BLaER1 (cell line): ENCODE measurements around the gene CXorf65.

Source experiments
- H3K27ac ChIP-seq: shearing (Covaris generic); formaldehyde crosslinking; 2 replicates; pipeline ENCODE4 v1.8.1; 2022
- H3K27me3 ChIP-seq: shearing (Covaris generic); formaldehyde crosslinking; 2 replicates; pipeline ENCODE4 v1.8.1; 2022
- H3K36me3 ChIP-seq: shearing (Covaris generic); formaldehyde crosslinking; 2 replicates; pipeline ENCODE4 v1.8.1; 2022
- H3K4me1 ChIP-seq: shearing (Covaris generic); formaldehyde crosslinking; 2 replicates; pipeline ENCODE4 v1.8.1; 2022
- H3K4me2 ChIP-seq: shearing (Covaris generic); formaldehyde crosslinking; 2 replicates; pipeline ENCODE4 v1.8.1; 2022
- H3K4me3 ChIP-seq: shearing (Covaris generic); formaldehyde crosslinking; 2 replicates; pipeline ENCODE4 v1.8.1; 2022
- H3K9ac ChIP-seq: shearing (Covaris generic); formaldehyde crosslinking; 2 replicates; pipeline ENCODE4 v1.8.1; 2022
- H3K9me3 ChIP-seq: shearing (Covaris generic); formaldehyde crosslinking; 2 replicates; pipeline ENCODE4 v1.8.1; 2022
- H4K20me1 ChIP-seq: shearing (Covaris generic); formaldehyde crosslinking; 2 replicates; pipeline ENCODE4 v1.8.1; 2022
- Cebpa-rat ChIP-seq: shearing (Covaris generic); IDR thresholded peaks from 2 replicates; pipeline ENCODE4 v1.8.1; 2022

Gene CXorf65

DNA sequence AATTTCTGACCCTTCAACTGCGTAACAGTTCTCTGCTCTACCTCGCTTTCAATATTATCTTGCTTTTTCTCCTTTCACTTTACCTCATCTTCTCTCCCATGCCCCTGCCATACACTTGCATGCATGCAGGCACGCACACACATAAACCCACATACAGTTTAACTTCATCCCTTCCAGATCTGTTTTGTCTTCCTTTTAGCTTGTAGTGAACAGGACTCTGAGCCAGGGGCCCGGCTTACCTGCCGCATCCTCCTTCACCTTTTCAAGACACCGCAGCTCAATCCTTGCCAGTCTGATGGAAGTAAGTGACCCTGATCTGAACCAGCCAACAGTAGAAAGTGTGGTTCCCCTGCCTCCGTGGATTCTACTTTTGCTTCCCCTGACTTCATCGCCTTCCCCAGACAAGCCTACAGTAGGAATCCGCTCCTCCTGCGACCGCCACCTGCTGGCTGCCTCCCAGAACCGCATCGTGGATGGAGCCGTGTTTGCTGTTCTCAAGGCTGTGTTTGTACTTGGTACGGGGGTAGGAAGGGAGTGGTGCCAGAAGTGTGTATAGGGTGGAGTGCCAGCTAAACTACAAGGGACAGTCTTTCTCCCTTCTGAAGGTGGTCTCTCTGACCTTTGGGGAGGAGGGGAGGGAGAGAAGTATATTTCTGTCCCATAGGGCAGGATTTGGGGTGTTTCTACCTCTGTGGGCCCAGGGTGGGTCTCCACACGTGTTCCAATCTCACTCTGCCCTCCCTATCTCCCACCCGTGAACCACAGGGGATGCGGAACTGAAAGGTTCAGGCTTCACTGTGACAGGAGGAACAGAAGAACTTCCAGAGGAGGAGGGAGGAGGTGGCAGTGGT is 22.6 kb upstream of the CXorf65 start:
- Histone ChIP-seq H3K27me3 (peaks cover 88% of the 10 kb centered on the region), H3K9ac (no peak overlapping the region), H4K20me1 (peaks cover 55% of the 10 kb centered on the region; the same call in 1 of the 2 replicates), H3K4me3 (no peak overlapping the region), H3K27ac (no peak overlapping the region), H3K4me2 (no peak overlapping the region), H3K4me1 (no peaks in the 10 kb centered on the region), H3K36me3 (peaks cover 95% of the 10 kb centered on the region), H3K9me3 (no peaks in the 10 kb centered on the region)
- no peak for TF ChIP-seq Cebpa-rat

DNA sequence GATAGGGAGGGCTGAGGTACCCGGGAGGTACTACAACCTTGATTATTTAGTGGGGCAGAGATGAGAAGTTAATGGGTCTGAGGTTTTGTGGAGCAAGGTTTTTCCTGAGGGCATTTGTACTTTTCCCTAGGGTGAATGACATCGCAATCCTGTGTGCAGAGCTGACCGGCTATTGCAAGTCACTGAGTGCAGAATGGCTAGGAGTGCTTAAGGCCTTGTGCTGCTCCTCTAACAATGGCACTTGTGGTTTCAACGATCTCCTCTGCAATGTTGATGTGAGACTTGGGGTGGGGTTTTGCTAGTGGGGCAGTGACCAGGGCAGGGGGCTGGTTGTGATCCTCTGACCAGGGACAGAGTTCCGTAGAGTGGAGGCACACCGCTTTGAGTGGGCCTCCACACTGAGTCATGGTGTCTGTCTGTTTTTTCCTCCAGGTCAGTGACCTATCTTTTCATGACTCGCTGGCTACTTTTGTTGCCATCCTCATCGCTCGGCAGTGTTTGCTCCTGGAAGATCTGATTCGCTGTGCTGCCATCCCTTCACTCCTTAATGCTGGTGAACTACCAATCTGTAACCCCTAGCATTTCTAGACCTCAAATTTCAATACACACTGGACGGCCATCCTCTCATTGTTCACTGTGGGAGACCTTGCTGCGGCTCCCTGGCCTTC is 21.8 kb upstream of the CXorf65 start:
- Histone ChIP-seq H3K9ac (no peak overlapping the region), H3K27ac (no peak overlapping the region), H4K20me1 (peaks cover 54% of the 10 kb centered on the region; the same call in 1 of the 2 replicates), H3K9me3 (no peaks in the 10 kb centered on the region), H3K27me3 (peaks cover 96% of the 10 kb centered on the region), H3K4me1 (no peaks in the 10 kb centered on the region), H3K4me3 (no peak overlapping the region), H3K36me3 (peaks cover 96% of the 10 kb centered on the region), H3K4me2 (no peak overlapping the region)
- TF ChIP-seq Cebpa-rat, result no peak

- Histone ChIP-seq H3K4me2 (peak overlapping the region; percentile 75), H4K20me1 (no peaks in the 10 kb centered on the region), H3K4me3 (peak overlapping the region; percentile 71), H3K36me3 (peaks cover 38% of the 10 kb centered on the region), H3K27me3 (peaks cover 45% of the 10 kb centered on the region), H3K27ac (peak overlapping the region; percentile 82), H3K9ac (peak overlapping the region; percentile 82), H3K9me3 (no peaks in the 10 kb centered on the region), H3K4me1 (peaks cover 16% of the 10 kb centered on the region)
- TF ChIP-seq Cebpa-rat, result no peak
Observed at GRCh38 chrX:71118985-71119535, 12.5 kb upstream of the CXorf65 start.

GRCh38 chrX:71118032-71118984 is 11.8 kb upstream of the CXorf65 start, which contains the start of gene MED12:
TSS of gene MED12 (plus strand) at chrX:71118596. CDS start at chrX:71118755, 159 bp downstream.
- peaks cover 16% of the 10 kb centered on the region for H3K4me1 ChIP-seq
- peaks cover 31% of the 10 kb centered on the region for H3K36me3 ChIP-seq
- H3K4me2 ChIP-seq, result peak within 1 kb of the TSS; percentile 75
- H4K20me1 ChIP-seq, result no peaks in the 10 kb centered on the region
- H3K9me3 ChIP-seq, result no peaks in the 10 kb centered on the region
- peak within 1 kb of the TSS; percentile 71 for H3K4me3 ChIP-seq
- H3K27me3 ChIP-seq, result peaks cover 45% of the 10 kb centered on the region
- no peak for TF ChIP-seq Cebpa-rat
- H3K27ac ChIP-seq, result peak within 1 kb of the TSS; percentile 82
- H3K9ac ChIP-seq, result peak within 1 kb of the TSS; percentile 82

GRCh38 chrX:71117358-71117757 is 10.8 kb upstream of the CXorf65 start:
- H3K9me3 ChIP-seq, result no peaks in the 10 kb centered on the region
- peaks cover 45% of the 10 kb centered on the region for H3K27me3 ChIP-seq
- H3K36me3 ChIP-seq, result peaks cover 21% of the 10 kb centered on the region
- H3K27ac ChIP-seq, result no peak overlapping the region
- peak overlapping the region; percentile 63; the same call in 1 of the 2 replicates for H3K4me2 ChIP-seq
- H3K4me3 ChIP-seq, result no peak overlapping the region
- H3K4me1 ChIP-seq, result peaks cover 24% of the 10 kb centered on the region
- H3K9ac ChIP-seq, result no peak overlapping the region
- no peak for TF ChIP-seq Cebpa-rat
- H4K20me1 ChIP-seq, result no peaks in the 10 kb centered on the region

DNA sequence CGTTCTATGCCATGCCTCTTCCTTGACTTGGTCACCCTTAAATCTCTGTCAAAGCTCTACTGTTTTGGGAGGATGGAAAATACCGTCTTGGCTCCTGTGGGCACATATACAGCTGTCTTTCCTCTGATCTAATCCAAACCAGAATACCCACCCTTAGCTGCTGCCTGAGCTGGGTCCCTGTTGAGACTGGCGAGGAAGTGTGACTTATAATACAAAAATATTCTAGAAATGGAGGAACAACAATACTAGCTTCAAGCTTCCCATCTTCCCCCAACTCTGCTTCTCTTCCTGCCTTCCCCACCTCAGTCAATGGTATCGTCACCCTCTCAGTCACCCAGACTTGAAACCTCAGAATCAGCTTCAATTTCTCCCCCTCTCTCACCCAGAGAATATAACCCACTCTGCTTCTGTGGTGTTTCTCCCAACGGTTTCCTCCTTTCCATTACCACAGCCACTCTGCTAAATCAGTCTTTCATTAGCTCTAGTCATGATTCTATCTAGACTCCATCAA is 5.4 kb upstream of the CXorf65 start:
- Histone ChIP-seq H3K9ac (peak overlapping the region; percentile 72), H4K20me1 (no peaks in the 10 kb centered on the region), H3K36me3 (no peaks in the 10 kb centered on the region; the same call in 1 of the 2 replicates), H3K4me3 (peak overlapping the region; percentile 67), H3K4me1 (peaks cover 55% of the 10 kb centered on the region), H3K27me3 (peaks cover 81% of the 10 kb centered on the region), H3K27ac (peak overlapping the region; percentile 78), H3K4me2 (peak overlapping the region; percentile 86), H3K9me3 (no peaks in the 10 kb centered on the region)
- no peak for TF ChIP-seq Cebpa-rat

- H3K36me3 ChIP-seq, result no peaks in the 10 kb centered on the region; the same call in 1 of the 2 replicates
- H3K27ac ChIP-seq, result peak within 1 kb of the TSS; percentile 78
- H3K4me1 ChIP-seq, result peaks cover 62% of the 10 kb centered on the region
- H3K4me3 ChIP-seq, result peak within 1 kb of the TSS; percentile 67
- peak within 1 kb of the TSS; percentile 86 for H3K4me2 ChIP-seq
- no peaks in the 10 kb centered on the region for H4K20me1 ChIP-seq
- peaks cover 85% of the 10 kb centered on the region for H3K27me3 ChIP-seq
- TF ChIP-seq Cebpa-rat, result no peak
- no peaks in the 10 kb centered on the region for H3K9me3 ChIP-seq
- H3K9ac ChIP-seq, result peak within 1 kb of the TSS; percentile 72
Observed at GRCh38 chrX:71111141-71111843, 4.8 kb upstream of the CXorf65 start, which contains the start of gene IL2RG. TSS of gene IL2RG (minus strand) at chrX:71111577. CDS start at chrX:71111539, 38 bp downstream.

GRCh38 chrX:71109051-71109450 is 2.5 kb upstream of the CXorf65 start:
- peaks cover 89% of the 10 kb centered on the region for H3K27me3 ChIP-seq

More at GRCh38 chrX:71109051-71109450, 2.5 kb upstream of the CXorf65 start:
- Histone ChIP-seq H3K27ac (peak overlapping the region; percentile 78), H3K9ac (peak overlapping the region; percentile 76), H3K36me3 (no peaks in the 10 kb centered on the region; the same call in 1 of the 2 replicates), H3K4me3 (peak overlapping the region; percentile 67), H3K4me2 (peak overlapping the region; percentile 86), H3K9me3 (no peaks in the 10 kb centered on the region), H3K4me1 (peaks cover 84% of the 10 kb centered on the region), H4K20me1 (no peaks in the 10 kb centered on the region)
- no peak for TF ChIP-seq Cebpa-rat
